Thyroid gland (tissue), 4 donors: ENCODE results near the gene MAPK4. TPM values are rescaled to one million over a fixed set of nuclear protein-coding genes. Genes with fewer than 3 reads are reported as not detected.

ENCODE experiments used
- DNase-seq, 2 donors: peaks; one replicate each; pipeline ENCODE4 v3.0.0-alpha.2; 2019
- H3K27ac ChIP-seq, 3 donors: fragments of 200-600 bp; sonication (generic); 1 replicate in 2 of 3; 2 replicates in 1 of 3; pipeline ENCODE4 v1.5.1; 2016 to 2019; ENCODE audit warnings: mild to moderate bottlenecking in 1 of 3, moderate library complexity in 1 of 3
- H3K27me3 ChIP-seq: fragments of 200-600 bp; sonication (generic); one replicate; pipeline ENCODE4 v1.5.1; 2019
- H3K36me3 ChIP-seq, 2 donors: fragments of 200-600 bp; sonication (generic); one replicate each; pipeline ENCODE4 v1.5.1; 2016 to 2019
- H3K4me1 ChIP-seq, 2 donors: fragments of 200-600 bp; sonication (generic); one replicate each; pipeline ENCODE4 v1.5.1; 2017 to 2019
- H3K4me3 ChIP-seq, 3 donors: fragments of 200-600 bp; sonication (generic); replicated peaks in 1 of 3; 1 replicate in 2 of 3; 2 replicates in 1 of 3; pipeline ENCODE4 v1.5.1; 2016; ENCODE audit warnings: mild to moderate bottlenecking in 1 of 3
- H3K9me3 ChIP-seq: fragments of 200-600 bp; sonication (generic); one replicate; pipeline ENCODE4 v1.5.1; 2017
- POLR2A ChIP-seq, 2 donors: fragments of 450-650 bp; IDR thresholded peaks; one replicate each; pipeline ENCODE4 v1.6.1; 2017; ENCODE audit warnings: antibody characterized with exemption in 2 of 2, mild to moderate bottlenecking in 2 of 2, moderate library complexity in 1 of 2
- WGBS, 2 donors: methylation state at CpG; one replicate each; pipeline ENCODE4 v1.1.5; 2017; 5-methylcytosine and 5-hydroxymethylcytosine counted together
- intact Hi-C: fragments of 100-400 bp; cut with DNase I; formaldehyde crosslinking; loops from one replicate; pipeline ENCODE4 v1.15.1; 2023
- total RNA-seq, 4 donors: library from RNA; depleted of rRNA; stranded (reverse); fragments of >200 nt; gene quantifications; one replicate each; pipeline ENCODE4 v1.2.3, GENCODE V29; 2016
- TF ChIP-seq, protein P1 (sequence below), 6 experiments: fragments of 200-600 bp in 3 of 6; fragments of 450-650 bp in 3 of 6; sonication (generic) in 3 of 6; IDR thresholded peaks; one replicate each; pipeline ENCODE4 v1.5.1; 2016 to 2019; ENCODE audit warnings: antibody characterized with exemption in 6 of 6, mild to moderate bottlenecking in 2 of 6, inconsistent platforms in 1 of 6, moderate library complexity in 1 of 6

The MAPK4 gene
- total RNA-seq, 4 donors from 2014 or later = 3.5 to 17.9 (median 11.4) TPM

DNA sequence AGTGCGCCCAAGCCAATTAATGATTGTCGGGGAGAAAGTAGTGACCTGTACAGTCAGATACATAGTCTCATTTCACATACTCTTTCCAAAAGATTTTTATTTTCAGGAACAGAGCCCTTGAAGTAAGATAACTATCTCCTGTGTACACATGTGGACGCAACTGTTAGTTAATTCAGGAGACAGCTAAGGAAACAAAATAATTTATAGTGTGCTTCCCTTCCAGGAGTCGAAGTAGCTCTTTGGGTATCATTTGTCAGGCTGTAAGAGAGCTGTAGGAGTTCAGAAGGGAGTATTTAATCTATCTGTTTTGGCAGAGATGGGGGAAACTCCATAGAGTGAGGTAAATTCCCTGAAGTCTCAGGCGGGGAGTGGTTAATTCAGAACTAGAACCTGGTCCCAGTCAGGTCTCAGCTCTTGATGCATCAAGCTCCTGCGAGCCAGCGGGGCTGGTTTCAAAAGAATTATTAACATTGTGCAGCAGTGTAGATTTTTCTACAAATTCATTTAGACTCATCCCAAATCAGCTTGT lies 63.0 kb downstream of the MAPK4 start:
- DNase-seq = no peak
- TF ChIP-seq, protein P1, sequence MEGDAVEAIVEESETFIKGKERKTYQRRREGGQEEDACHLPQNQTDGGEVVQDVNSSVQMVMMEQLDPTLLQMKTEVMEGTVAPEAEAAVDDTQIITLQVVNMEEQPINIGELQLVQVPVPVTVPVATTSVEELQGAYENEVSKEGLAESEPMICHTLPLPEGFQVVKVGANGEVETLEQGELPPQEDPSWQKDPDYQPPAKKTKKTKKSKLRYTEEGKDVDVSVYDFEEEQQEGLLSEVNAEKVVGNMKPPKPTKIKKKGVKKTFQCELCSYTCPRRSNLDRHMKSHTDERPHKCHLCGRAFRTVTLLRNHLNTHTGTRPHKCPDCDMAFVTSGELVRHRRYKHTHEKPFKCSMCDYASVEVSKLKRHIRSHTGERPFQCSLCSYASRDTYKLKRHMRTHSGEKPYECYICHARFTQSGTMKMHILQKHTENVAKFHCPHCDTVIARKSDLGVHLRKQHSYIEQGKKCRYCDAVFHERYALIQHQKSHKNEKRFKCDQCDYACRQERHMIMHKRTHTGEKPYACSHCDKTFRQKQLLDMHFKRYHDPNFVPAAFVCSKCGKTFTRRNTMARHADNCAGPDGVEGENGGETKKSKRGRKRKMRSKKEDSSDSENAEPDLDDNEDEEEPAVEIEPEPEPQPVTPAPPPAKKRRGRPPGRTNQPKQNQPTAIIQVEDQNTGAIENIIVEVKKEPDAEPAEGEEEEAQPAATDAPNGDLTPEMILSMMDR (IDR thresholded peaks at IDR 0.05) = no peak
- no peak for TF ChIP-seq POLR2A (IDR thresholded peaks at IDR 0.05)
- H3K27me3 ChIP-seq = no peaks in the 10 kb centered on the region
- intact Hi-C loops = no loop called here
- WGBS, 2 donors = 46 to 55% methylated on average over 7 of the region's 7 CpGs
- no peaks in the 10 kb centered on the region for H3K9me3 ChIP-seq
- no peak overlapping the region for H3K27ac ChIP-seq
- H3K4me1 ChIP-seq = no peaks in the 10 kb centered on the region
- H3K4me3 ChIP-seq = no peak overlapping the region
- no peaks in the 10 kb centered on the region for H3K36me3 ChIP-seq

DNA sequence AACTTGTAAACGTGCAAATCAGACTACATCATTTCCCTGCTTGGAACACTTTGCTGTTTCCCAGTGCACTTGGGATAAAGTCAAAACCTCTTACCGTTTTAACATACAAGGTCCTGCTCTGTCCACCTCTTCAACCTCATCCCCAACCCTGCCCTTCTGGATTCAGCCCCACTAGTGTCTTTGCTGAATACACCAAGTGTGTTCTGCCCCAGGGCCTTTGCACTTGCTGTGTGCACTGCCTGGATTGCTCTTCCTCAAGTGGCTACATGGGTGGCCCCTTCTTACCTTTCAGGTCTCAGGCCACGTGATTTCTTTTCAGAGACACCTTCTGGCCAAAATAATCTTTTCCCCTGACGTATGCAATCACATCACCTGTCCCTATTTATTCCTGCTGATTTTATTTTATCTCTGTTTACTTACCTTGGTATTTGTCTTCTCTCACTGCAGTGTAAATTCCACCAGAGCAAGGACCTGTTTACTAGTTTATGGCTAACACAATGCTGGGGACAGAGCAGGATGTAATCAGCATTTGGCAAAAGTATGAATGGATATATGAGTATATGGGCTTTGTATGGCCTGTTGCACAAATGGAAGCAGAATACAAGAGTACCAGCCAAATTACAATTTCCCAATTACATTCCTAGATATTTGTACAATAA lies 63.9 kb downstream of the MAPK4 start:
- no peaks in the 10 kb centered on the region for H3K36me3 ChIP-seq
- H3K27ac ChIP-seq = no peak overlapping the region
- no peaks in the 10 kb centered on the region for H3K9me3 ChIP-seq
- no peak for TF ChIP-seq POLR2A (IDR thresholded peaks at IDR 0.05)
- TF ChIP-seq, protein P1 (IDR thresholded peaks at IDR 0.05) = no peak
- H3K4me3 ChIP-seq = no peak overlapping the region
- WGBS, 2 donors = 61 to 77% methylated on average over 4 of the region's 4 CpGs
- no peak for DNase-seq
- no peaks in the 10 kb centered on the region for H3K27me3 ChIP-seq
- intact Hi-C loops = no loop called here
- no peaks in the 10 kb centered on the region for H3K4me1 ChIP-seq

DNA sequence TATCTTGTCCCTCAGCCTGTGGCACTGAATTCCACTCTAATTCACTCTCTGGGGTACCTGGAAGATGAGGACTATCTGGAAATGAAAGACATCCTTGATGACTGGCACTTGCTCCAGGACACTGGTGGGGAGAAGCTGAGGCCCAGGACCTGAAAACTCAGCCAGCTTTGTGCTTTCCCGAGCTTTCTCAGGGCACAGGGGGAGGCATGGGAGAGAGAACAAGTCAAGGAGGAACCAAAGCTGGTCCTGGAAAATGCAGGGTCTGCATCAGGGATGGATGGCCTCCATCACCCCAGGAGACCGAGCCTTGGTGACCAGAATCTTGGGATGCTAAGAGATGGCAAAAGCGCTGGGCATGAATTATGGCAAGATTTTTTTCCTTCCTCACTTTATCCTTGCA lies 65.1 kb downstream of the MAPK4 start:
- no peak overlapping the region for H3K4me3 ChIP-seq
- H3K9me3 ChIP-seq = no peaks in the 10 kb centered on the region
- H3K36me3 ChIP-seq = no peaks in the 10 kb centered on the region
- no peaks in the 10 kb centered on the region for H3K4me1 ChIP-seq
- intact Hi-C loops = no loop called here
- H3K27me3 ChIP-seq = no peaks in the 10 kb centered on the region
- no peak for DNase-seq
- 89 to 95% methylated on average over 3 of the region's 3 CpGs for WGBS, 2 donors
- no peak overlapping the region for H3K27ac ChIP-seq
- TF ChIP-seq POLR2A (IDR thresholded peaks at IDR 0.05) = no peak
- TF ChIP-seq, protein P1 (IDR thresholded peaks at IDR 0.05) = no peak

DNA sequence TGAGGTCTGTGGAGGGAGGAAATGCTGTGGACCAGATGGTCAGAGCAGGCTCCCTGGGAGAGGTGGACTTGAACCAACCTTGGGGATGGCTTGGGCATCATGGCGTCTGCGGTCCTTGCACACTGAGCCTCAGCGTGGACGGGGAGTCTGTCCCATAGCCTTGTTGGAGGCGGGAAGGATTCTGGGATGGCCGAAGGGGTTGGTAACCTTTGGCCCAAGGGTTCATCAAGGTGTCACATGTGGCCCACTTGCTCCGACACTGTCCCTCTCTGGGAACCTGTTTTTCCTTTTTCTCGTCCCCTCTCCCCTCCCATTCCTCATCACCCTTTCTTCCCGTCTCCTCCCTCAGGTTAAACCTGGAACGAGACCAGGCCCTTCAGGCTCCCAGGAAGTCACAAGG lies 66.4 kb downstream of the MAPK4 start:
- no peaks in the 10 kb centered on the region for H3K4me1 ChIP-seq

More for the DNA sequence above, 66.4 kb downstream of the MAPK4 start:
- intact Hi-C loops = no loop called here
- no peak for TF ChIP-seq POLR2A (IDR thresholded peaks at IDR 0.05)
- TF ChIP-seq, protein P1 (IDR thresholded peaks at IDR 0.05) = no peak
- Histone ChIP-seq H3K27ac (no peak overlapping the region), H3K36me3 (no peaks in the 10 kb centered on the region), H3K27me3 (no peaks in the 10 kb centered on the region), H3K9me3 (no peaks in the 10 kb centered on the region), H3K4me3 (no peak overlapping the region)
- no peak for DNase-seq
- WGBS, 2 donors = 96 to 97% methylated on average over 10 of the region's 10 CpGs
